A549 (cell line): ENCODE measurements around the gene OR10K2.
"Not testable (repeated sequence)": the region's sequence is repeated elsewhere in the genome, so short reads cannot be mapped to it uniquely, and the experiment has no call there.

Experiments used
- CEBPB ChIP-seq, 2 experiments: fragments of >200 bp in 1 of 2; sonication (Bioruptor Twin) in 1 of 2; formaldehyde crosslinking in 1 of 2; IDR thresholded peaks; 2 replicates each; pipeline ENCODE4 v1.6.1; 2012 to 2016
- CTCF ChIP-seq: fragments of >200 bp; sonication (Bioruptor Twin); formaldehyde crosslinking; IDR thresholded peaks from 3 replicates; pipeline ENCODE4 v1.5.1; 2016
- HMGXB4 ChIP-seq: fragments of 250-450 bp; sonication (Bioruptor Pico); IDR thresholded peaks from 2 replicates; pipeline ENCODE4 v1.5.0; 2021; ENCODE audit warnings: mild to moderate bottlenecking, moderate library complexity, borderline replicate concordance
- KDM1A ChIP-seq: fragments of 200-600 bp; sonication (generic); IDR thresholded peaks from 2 replicates; pipeline ENCODE4 v1.6.1; 2016; ENCODE audit warnings: low read depth, mild to moderate bottlenecking
- NPAS2 ChIP-seq: fragments of 250-450 bp; sonication (Bioruptor Pico); IDR thresholded peaks from 2 replicates; pipeline ENCODE4 v1.8.0; 2022; ENCODE audit warnings: mild to moderate bottlenecking, moderate library complexity, borderline replicate concordance
- RAD21 ChIP-seq, 2 experiments: fragments of >200 bp in 1 of 2; sonication (Bioruptor Twin) in 1 of 2; formaldehyde crosslinking in 1 of 2; IDR thresholded peaks in 1 of 2; conservative IDR thresholded peaks in 1 of 2; 2 replicates in 1 of 2; 3 replicates in 1 of 2; pipeline ENCODE4 v1.6.1; 2012 to 2018; ENCODE audit warnings: inconsistent platforms in 1 of 2
- REST ChIP-seq: fragments of 200-600 bp; sonication (generic); IDR thresholded peaks from 2 replicates; pipeline ENCODE4 v1.6.1; 2016; ENCODE audit warnings: antibody characterized with exemption, mild to moderate bottlenecking, moderate library complexity
- USF2 ChIP-seq: fragments of 450-650 bp; IDR thresholded peaks from 2 replicates; pipeline ENCODE4 v1.6.1; 2014; ENCODE audit warnings: antibody characterized with exemption
- ZSCAN20 ChIP-seq: fragments of 250-450 bp; sonication (Bioruptor Pico); IDR thresholded peaks from 2 replicates; pipeline ENCODE4 v1.8.0; 2022; ENCODE audit warnings: mild to moderate bottlenecking, moderate library complexity

GRCh38 chr1:158430163-158430562, 4.1 kb upstream of the OR10K2 start:
- TF ChIP-seq CEBPB (IDR thresholded peaks at IDR 0.05); RAD21 (conservative IDR thresholded peaks at IDR 0.05 in 1 of 2, IDR thresholded peaks at IDR 0.05 in 1 of 2); USF2; NPAS2 (CRISPR knock-in tag); CTCF; REST; HMGXB4; KDM1A; ZSCAN20 (CRISPR knock-in tag): not testable (repeated sequence)
